A673 (cell line): Measurements from ENCODE around the gene RASA3. TPM values are rescaled to one million over a fixed set of nuclear protein-coding genes. Genes with fewer than 3 reads are reported as not detected.

Source experiments
- BruUV-seq: library from RNA; stranded (reverse); fragments of 400-500 nt; replicated peaks from 2 replicates; lab custom pipeline; 2021; lab: Mats Ljungman, UMichigan
- CTCF ChIA-PET: fragments of 300-600 bp; sonication (Branson Sonifier 250); formaldehyde crosslinking; loops from one replicate; lab custom pipeline; 2022; ENCODE audit warnings: antibody characterized with exemption; lab: Charles Lee
- POLR2A ChIA-PET: fragments of 300-600 bp; sonication (Branson Sonifier 250); formaldehyde crosslinking; loops from one replicate; lab custom pipeline; 2022; ENCODE audit warnings: antibody characterized with exemption; ENCODE audit not compliant: low non-redundant PET; lab: Charles Lee
- DNase-seq: peaks from one replicate; pipeline ENCODE4 v3.0.0-alpha.2; 2015; ENCODE audit warnings: low spot score
- H3K27ac ChIP-seq: fragments of 200-600 bp; sonication (generic); 2 replicates; pipeline ENCODE4 v1.5.1; 2016; ENCODE audit warnings: mixed run types, low read depth, mild to moderate bottlenecking, mixed read lengths, antibody characterized with exemption, low read length; ENCODE audit not compliant: poor library complexity, severe bottlenecking
- H3K27me3 ChIP-seq: fragments of 200-600 bp; sonication (generic); replicated peaks from 2 replicates; pipeline ENCODE4 v1.6.1; 2017; ENCODE audit warnings: mixed run types, low read depth, mild to moderate bottlenecking, mixed read lengths, antibody characterized with exemption, low read length; ENCODE audit not compliant: insufficient read depth, poor library complexity
- H3K36me3 ChIP-seq: fragments of 200-600 bp; sonication (generic); 2 replicates; pipeline ENCODE4 v1.6.1; 2016; ENCODE audit warnings: mixed run types, mild to moderate bottlenecking, mixed read lengths, antibody characterized with exemption, low read length; ENCODE audit not compliant: insufficient read depth, poor library complexity, severe bottlenecking
- H3K4me1 ChIP-seq: fragments of 200-600 bp; sonication (generic); 2 replicates; pipeline ENCODE4 v1.6.1; 2017; ENCODE audit warnings: mixed run types, mild to moderate bottlenecking, mixed read lengths, antibody characterized with exemption, low read length; ENCODE audit not compliant: insufficient read depth, poor library complexity, severe bottlenecking
- H3K4me3 ChIP-seq: fragments of 200-600 bp; sonication (generic); 2 replicates; pipeline ENCODE4 v1.5.1; 2016; ENCODE audit warnings: low read depth, mixed run types, mild to moderate bottlenecking, mixed read lengths, low read length; ENCODE audit not compliant: poor library complexity, severe bottlenecking
- H3K9me3 ChIP-seq: fragments of 200-600 bp; sonication (generic); 2 replicates; pipeline ENCODE4 v1.6.1; 2016; ENCODE audit warnings: mixed run types, low read depth, mild to moderate bottlenecking, mixed read lengths, antibody characterized with exemption, low read length; ENCODE audit not compliant: poor library complexity, severe bottlenecking
- EZH2 ChIP-seq: fragments of 200-600 bp; sonication (generic); IDR thresholded peaks from 2 replicates; pipeline ENCODE4 v1.6.1; 2017; ENCODE audit warnings: borderline replicate concordance, low read depth, mild to moderate bottlenecking, mixed read lengths, antibody characterized with exemption, low read length; ENCODE audit not compliant: poor library complexity, severe bottlenecking
- intact Hi-C: fragments of 100-400 bp; cut with micrococcal nuclease; formaldehyde crosslinking; loops from one replicate; pipeline ENCODE4 v1.10.0; 2022; ENCODE audit not compliant: unreplicated experiment
- total RNA-seq: library from RNA; stranded (reverse); gene quantifications from 2 replicates; pipeline ENCODE4 v1.2.3, GENCODE V29; 2021
- TF ChIP-seq, protein P1 (sequence below): fragments of 300-800, 200-600 bp; sonication (generic); conservative IDR thresholded peaks from 2 replicates; pipeline ENCODE4 v1.5.1; 2017; ENCODE audit warnings: low read depth, mild to moderate bottlenecking, antibody characterized with exemption, low read length, moderate library complexity, mixed read lengths

Gene RASA3
- total RNA-seq, 1 experiment from 2014 or later, result 22.1 TPM

DNA sequence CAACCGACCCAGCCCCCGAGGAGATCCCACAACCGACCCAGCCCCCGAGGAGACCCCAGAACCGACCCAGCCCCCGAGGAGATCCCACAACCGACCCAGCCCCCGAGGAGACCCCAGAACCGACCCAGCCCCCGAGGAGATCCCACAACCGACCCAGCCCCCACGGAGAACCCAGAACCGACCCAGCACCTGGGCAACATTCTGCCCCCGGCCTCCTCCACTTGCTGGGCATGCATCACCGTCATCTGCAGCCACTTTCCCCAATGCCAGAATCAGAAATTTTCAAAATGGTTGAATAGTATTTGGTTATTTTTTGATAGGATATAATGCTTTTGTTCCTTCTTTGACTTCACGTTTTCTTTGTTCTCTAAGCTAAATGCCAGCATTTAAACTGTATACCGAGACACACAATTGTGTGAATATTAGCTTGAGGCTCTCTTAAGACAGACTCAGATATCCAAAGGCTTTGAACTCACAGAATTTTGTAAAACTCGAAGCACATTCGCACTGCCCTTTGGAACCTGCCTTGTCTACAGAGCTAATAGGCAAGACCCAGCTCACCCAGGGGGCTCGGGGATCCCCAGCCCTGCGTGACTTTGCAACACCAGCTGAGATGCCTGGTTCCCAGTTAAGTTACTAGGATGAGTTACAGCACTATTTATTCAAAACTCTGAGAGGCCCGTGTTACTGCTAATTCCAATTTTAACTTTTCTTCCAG lies 15.5 kb upstream of the RASA3 start:
- no TSS peak for BruUV-seq
- H3K9me3 ChIP-seq, result no peaks in the 10 kb centered on the region
- no peak overlapping the region for H3K4me3 ChIP-seq
- TF ChIP-seq, protein P1, sequence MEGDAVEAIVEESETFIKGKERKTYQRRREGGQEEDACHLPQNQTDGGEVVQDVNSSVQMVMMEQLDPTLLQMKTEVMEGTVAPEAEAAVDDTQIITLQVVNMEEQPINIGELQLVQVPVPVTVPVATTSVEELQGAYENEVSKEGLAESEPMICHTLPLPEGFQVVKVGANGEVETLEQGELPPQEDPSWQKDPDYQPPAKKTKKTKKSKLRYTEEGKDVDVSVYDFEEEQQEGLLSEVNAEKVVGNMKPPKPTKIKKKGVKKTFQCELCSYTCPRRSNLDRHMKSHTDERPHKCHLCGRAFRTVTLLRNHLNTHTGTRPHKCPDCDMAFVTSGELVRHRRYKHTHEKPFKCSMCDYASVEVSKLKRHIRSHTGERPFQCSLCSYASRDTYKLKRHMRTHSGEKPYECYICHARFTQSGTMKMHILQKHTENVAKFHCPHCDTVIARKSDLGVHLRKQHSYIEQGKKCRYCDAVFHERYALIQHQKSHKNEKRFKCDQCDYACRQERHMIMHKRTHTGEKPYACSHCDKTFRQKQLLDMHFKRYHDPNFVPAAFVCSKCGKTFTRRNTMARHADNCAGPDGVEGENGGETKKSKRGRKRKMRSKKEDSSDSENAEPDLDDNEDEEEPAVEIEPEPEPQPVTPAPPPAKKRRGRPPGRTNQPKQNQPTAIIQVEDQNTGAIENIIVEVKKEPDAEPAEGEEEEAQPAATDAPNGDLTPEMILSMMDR, result no peak
- no peak for TF ChIP-seq EZH2
- H3K27me3 ChIP-seq, result no peaks in the 10 kb centered on the region
- H3K36me3 ChIP-seq, result no peaks in the 10 kb centered on the region
- DNase-seq, result no peak
- H3K27ac ChIP-seq, result no peak overlapping the region
- intact Hi-C loops, result no loop called here
- CTCF ChIA-PET, result no interaction called here
- no peaks in the 10 kb centered on the region for H3K4me1 ChIP-seq
- POLR2A ChIA-PET, result no interaction called here

DNA sequence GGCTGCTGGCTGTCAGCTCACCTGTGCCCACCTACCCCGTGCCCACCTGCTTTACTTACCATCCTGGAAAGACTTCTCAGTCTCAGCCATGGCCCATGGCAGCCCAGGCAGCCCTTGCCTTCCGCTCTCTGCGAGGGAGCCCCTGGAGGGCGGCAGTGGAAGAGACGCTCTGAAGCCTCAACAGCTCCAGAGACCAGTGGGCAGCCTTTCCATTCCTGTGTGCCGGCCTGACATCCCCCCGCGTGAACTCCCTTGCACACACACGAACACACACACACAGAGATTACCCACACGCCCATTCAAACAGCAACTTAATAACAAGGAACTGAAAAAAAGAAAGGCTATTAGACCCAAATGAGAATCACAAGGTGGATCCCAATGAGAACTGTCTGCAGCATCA lies 14.2 kb upstream of the RASA3 start:
- no peak for DNase-seq
- ChIA-PET POLR2A (no interaction called here), CTCF (no interaction called here)
- Histone ChIP-seq H3K9me3 (no peaks in the 10 kb centered on the region), H3K27ac (no peak overlapping the region), H3K4me1 (no peaks in the 10 kb centered on the region), H3K27me3 (no peaks in the 10 kb centered on the region), H3K4me3 (no peak overlapping the region), H3K36me3 (no peaks in the 10 kb centered on the region)
- no TSS peak for BruUV-seq
- TF ChIP-seq, protein P1, result peak; percentile 37; the same call in 1 of the 2 replicates
- no peak for TF ChIP-seq EZH2
- intact Hi-C loops, result no loop called here

DNA sequence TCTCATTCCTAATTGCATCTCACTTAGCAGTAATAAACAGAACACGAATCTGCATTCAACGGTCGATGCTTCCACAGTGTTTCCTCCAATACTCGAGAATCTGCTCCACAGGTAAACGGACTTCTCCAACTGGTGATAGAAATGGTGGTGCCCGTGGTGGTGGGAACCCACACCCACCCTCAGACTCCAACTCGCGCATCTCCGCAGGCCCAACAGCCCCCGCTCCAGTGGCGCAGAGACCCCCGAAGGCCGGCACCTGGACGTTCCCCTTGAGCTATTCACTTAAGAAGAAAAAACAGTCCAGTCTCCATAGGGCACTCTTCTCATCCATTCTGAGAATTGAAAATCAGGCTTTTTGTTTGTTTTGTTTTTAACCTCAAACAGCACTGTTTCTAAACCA lies 13.8 kb upstream of the RASA3 start:
- no TSS peak for BruUV-seq
- H3K27me3 ChIP-seq, result no peaks in the 10 kb centered on the region
- no peak for DNase-seq
- POLR2A ChIA-PET, result no interaction called here
- intact Hi-C loops, result no loop called here
- H3K4me3 ChIP-seq, result no peak overlapping the region
- CTCF ChIA-PET, result no interaction called here
- H3K9me3 ChIP-seq, result no peaks in the 10 kb centered on the region
- no peaks in the 10 kb centered on the region for H3K36me3 ChIP-seq
- H3K4me1 ChIP-seq, result no peaks in the 10 kb centered on the region
- no peak overlapping the region for H3K27ac ChIP-seq
- TF ChIP-seq, protein P1, result no peak
- no peak for TF ChIP-seq EZH2
